ENCODE results near the gene SLC16A10.
A peak's percentile ranks its signal among the peaks of the same experiment; 100 is the strongest.
"Not testable (repeated sequence)": the region's sequence is repeated elsewhere in the genome, so short reads cannot be mapped to it uniquely, and the experiment has no call there.

The SLC16A10 gene

GRCh38 chr6:111254004-111254778 lies 166.9 kb downstream of the SLC16A10 start:
- H3K4me3 ChIP-seq (ENCODE audit: low read depth in 1 of 2, low read length in 2 of 2) = no peak overlapping the region
- no peaks in the 10 kb centered on the region for H3K9me3 ChIP-seq (ENCODE audit: control insufficient read depth in 1 of 2, low read length in 2 of 2)
- no peaks in the 10 kb centered on the region for H3K4me1 ChIP-seq (ENCODE audit: control insufficient read depth in 1 of 2, insufficient read depth in 2 of 2, low read length in 2 of 2)
- no peaks in the 10 kb centered on the region for H3K27me3 ChIP-seq (ENCODE audit: control insufficient read depth in 1 of 2, insufficient read depth in 2 of 2, low read length in 2 of 2)
- H3K9ac ChIP-seq (ENCODE audit: low read depth in 1 of 2, low read length in 2 of 2) = no peak overlapping the region
- no peaks in the 10 kb centered on the region for H3K36me3 ChIP-seq (ENCODE audit: control insufficient read depth in 1 of 2, insufficient read depth in 2 of 2, low read length in 2 of 2)
- H3K27ac ChIP-seq (ENCODE audit: low read depth, low read length) = no peak overlapping the region

GRCh38 chr6:111254779-111255166 lies 167.5 kb downstream of the SLC16A10 start:
- H3K36me3 ChIP-seq (ENCODE audit: control insufficient read depth in 1 of 2, insufficient read depth in 2 of 2, low read length in 2 of 2) = no peaks in the 10 kb centered on the region
- H3K4me3 ChIP-seq (ENCODE audit: low read depth in 1 of 2, low read length in 2 of 2) = no peak overlapping the region
- H3K27ac ChIP-seq (ENCODE audit: low read depth, low read length) = no peak overlapping the region
- no peak overlapping the region for H3K9ac ChIP-seq (ENCODE audit: low read depth in 1 of 2, low read length in 2 of 2)
- no peaks in the 10 kb centered on the region for H3K27me3 ChIP-seq (ENCODE audit: control insufficient read depth in 1 of 2, insufficient read depth in 2 of 2, low read length in 2 of 2)
- H3K4me1 ChIP-seq (ENCODE audit: control insufficient read depth in 1 of 2, insufficient read depth in 2 of 2, low read length in 2 of 2) = no peaks in the 10 kb centered on the region
- no peaks in the 10 kb centered on the region for H3K9me3 ChIP-seq (ENCODE audit: control insufficient read depth in 1 of 2, low read length in 2 of 2)

- H3K9me3 ChIP-seq (ENCODE audit: control insufficient read depth in 1 of 2, low read length in 2 of 2); H3K27me3 ChIP-seq (ENCODE audit: control insufficient read depth in 1 of 2, insufficient read depth in 2 of 2, low read length in 2 of 2); H3K36me3 ChIP-seq (ENCODE audit: control insufficient read depth in 1 of 2, insufficient read depth in 2 of 2, low read length in 2 of 2); H3K27ac ChIP-seq (ENCODE audit: low read depth, low read length); H3K4me3 ChIP-seq (ENCODE audit: low read depth in 1 of 2, low read length in 2 of 2); H3K9ac ChIP-seq (ENCODE audit: low read depth in 1 of 2, low read length in 2 of 2); H3K4me1 ChIP-seq (ENCODE audit: control insufficient read depth in 1 of 2, insufficient read depth in 2 of 2, low read length in 2 of 2): not testable (repeated sequence)
These were observed 168.5 kb downstream of the SLC16A10 start for GRCh38 chr6:111255838-111256237.

GRCh38 chr6:111256646-111257045 lies 169.3 kb downstream of the SLC16A10 start:
- no peak overlapping the region for H3K4me3 ChIP-seq (ENCODE audit: low read depth in 1 of 2, low read length in 2 of 2)
- no peaks in the 10 kb centered on the region for H3K9me3 ChIP-seq (ENCODE audit: control insufficient read depth in 1 of 2, low read length in 2 of 2)
- no peaks in the 10 kb centered on the region for H3K36me3 ChIP-seq (ENCODE audit: control insufficient read depth in 1 of 2, insufficient read depth in 2 of 2, low read length in 2 of 2)
- H3K27ac ChIP-seq (ENCODE audit: low read depth, low read length) = no peak overlapping the region
- H3K4me1 ChIP-seq (ENCODE audit: control insufficient read depth in 1 of 2, insufficient read depth in 2 of 2, low read length in 2 of 2) = peaks cover 0 to 9% of the 10 kb centered on the region in 2 donors
- no peaks in the 10 kb centered on the region for H3K27me3 ChIP-seq (ENCODE audit: control insufficient read depth in 1 of 2, insufficient read depth in 2 of 2, low read length in 2 of 2)
- H3K9ac ChIP-seq (ENCODE audit: low read depth in 1 of 2, low read length in 2 of 2) = no peak overlapping the region

GRCh38 chr6:111258010-111258409 lies 170.7 kb downstream of the SLC16A10 start:
- no peak overlapping the region for H3K27ac ChIP-seq (ENCODE audit: low read depth, low read length)
- H3K36me3 ChIP-seq (ENCODE audit: control insufficient read depth in 1 of 2, insufficient read depth in 2 of 2, low read length in 2 of 2) = peaks cover 4 to 6% of the 10 kb centered on the region in 2 donors
- peaks cover 0 to 9% of the 10 kb centered on the region in 2 donors for H3K4me1 ChIP-seq (ENCODE audit: control insufficient read depth in 1 of 2, insufficient read depth in 2 of 2, low read length in 2 of 2)

GRCh38 chr6:111258615-111259088 lies 171.3 kb downstream of the SLC16A10 start:
- Histone ChIP-seq H3K9ac (ENCODE audit: low read depth in 1 of 2, low read length in 2 of 2) (peak overlapping the region in 1 of 2 donors; percentile 40), H3K4me3 (ENCODE audit: low read depth in 1 of 2, low read length in 2 of 2) (peak overlapping the region; percentile 19 to 72), H3K27me3 (ENCODE audit: control insufficient read depth in 1 of 2, insufficient read depth in 2 of 2, low read length in 2 of 2) (no peaks in the 10 kb centered on the region), H3K9me3 (ENCODE audit: control insufficient read depth in 1 of 2, low read length in 2 of 2) (no peaks in the 10 kb centered on the region), H3K4me1 (ENCODE audit: control insufficient read depth in 1 of 2, insufficient read depth in 2 of 2, low read length in 2 of 2) (peaks cover 0 to 9% of the 10 kb centered on the region in 2 donors), H3K27ac (ENCODE audit: low read depth, low read length) (no peak overlapping the region), H3K36me3 (ENCODE audit: control insufficient read depth in 1 of 2, insufficient read depth in 2 of 2, low read length in 2 of 2) (peaks cover 4 to 6% of the 10 kb centered on the region in 2 donors)

More at GRCh38 chr6:111258010-111258409, 170.7 kb downstream of the SLC16A10 start:
- no peaks in the 10 kb centered on the region for H3K9me3 ChIP-seq (ENCODE audit: control insufficient read depth in 1 of 2, low read length in 2 of 2)
- no peak overlapping the region for H3K4me3 ChIP-seq (ENCODE audit: low read depth in 1 of 2, low read length in 2 of 2)
- H3K9ac ChIP-seq (ENCODE audit: low read depth in 1 of 2, low read length in 2 of 2) = no peak overlapping the region
- no peaks in the 10 kb centered on the region for H3K27me3 ChIP-seq (ENCODE audit: control insufficient read depth in 1 of 2, insufficient read depth in 2 of 2, low read length in 2 of 2)

GRCh38 chr6:111259089-111259831 lies 172.0 kb downstream of the SLC16A10 start:
- H3K4me1 ChIP-seq (ENCODE audit: control insufficient read depth in 1 of 2, insufficient read depth in 2 of 2, low read length in 2 of 2) = peaks cover 0 to 9% of the 10 kb centered on the region in 2 donors
- peaks cover 9 to 11% of the 10 kb centered on the region in 2 donors for H3K36me3 ChIP-seq (ENCODE audit: control insufficient read depth in 1 of 2, insufficient read depth in 2 of 2, low read length in 2 of 2)
- no peaks in the 10 kb centered on the region for H3K9me3 ChIP-seq (ENCODE audit: control insufficient read depth in 1 of 2, low read length in 2 of 2)
- H3K4me3 ChIP-seq (ENCODE audit: low read depth in 1 of 2, low read length in 2 of 2) = peak overlapping the region; percentile 72 to 93
- no peaks in the 10 kb centered on the region for H3K27me3 ChIP-seq (ENCODE audit: control insufficient read depth in 1 of 2, insufficient read depth in 2 of 2, low read length in 2 of 2)
- H3K9ac ChIP-seq (ENCODE audit: low read depth in 1 of 2, low read length in 2 of 2) = peak overlapping the region; percentile 75 to 88
- H3K27ac ChIP-seq (ENCODE audit: low read depth, low read length) = peak overlapping the region; percentile 90

GRCh38 chr6:111260570-111261298 lies 173.4 kb downstream of the SLC16A10 start:
- Histone ChIP-seq H3K4me1 (ENCODE audit: control insufficient read depth in 1 of 2, insufficient read depth in 2 of 2, low read length in 2 of 2) (peaks cover 0 to 9% of the 10 kb centered on the region in 2 donors), H3K9ac (ENCODE audit: low read depth in 1 of 2, low read length in 2 of 2) (peak overlapping the region; percentile 21 to 39), H3K27me3 (ENCODE audit: control insufficient read depth in 1 of 2, insufficient read depth in 2 of 2, low read length in 2 of 2) (no peaks in the 10 kb centered on the region), H3K9me3 (ENCODE audit: control insufficient read depth in 1 of 2, low read length in 2 of 2) (no peaks in the 10 kb centered on the region), H3K27ac (ENCODE audit: low read depth, low read length) (no peak overlapping the region), H3K4me3 (ENCODE audit: low read depth in 1 of 2, low read length in 2 of 2) (peak overlapping the region; percentile 59 to 72), H3K36me3 (ENCODE audit: control insufficient read depth in 1 of 2, insufficient read depth in 2 of 2, low read length in 2 of 2) (peaks cover 9 to 21% of the 10 kb centered on the region in 2 donors)

- Histone ChIP-seq H3K27ac (ENCODE audit: low read depth, low read length) (no peak overlapping the region), H3K9ac (ENCODE audit: low read depth in 1 of 2, low read length in 2 of 2) (no peak overlapping the region), H3K4me1 (ENCODE audit: control insufficient read depth in 1 of 2, insufficient read depth in 2 of 2, low read length in 2 of 2) (peaks cover 0 to 14% of the 10 kb centered on the region in 2 donors), H3K36me3 (ENCODE audit: control insufficient read depth in 1 of 2, insufficient read depth in 2 of 2, low read length in 2 of 2) (peaks cover 20 to 37% of the 10 kb centered on the region in 2 donors), H3K4me3 (ENCODE audit: low read depth in 1 of 2, low read length in 2 of 2) (no peak overlapping the region), H3K27me3 (ENCODE audit: control insufficient read depth in 1 of 2, insufficient read depth in 2 of 2, low read length in 2 of 2) (no peaks in the 10 kb centered on the region), H3K9me3 (ENCODE audit: control insufficient read depth in 1 of 2, low read length in 2 of 2) (no peaks in the 10 kb centered on the region)
These were observed 176.5 kb downstream of the SLC16A10 start for GRCh38 chr6:111263837-111264236.
